GM12891 (cell line): Measurements from ENCODE around the gene ZC3H4.

Source experiments
- PAX5 ChIP-seq: IDR thresholded peaks from 2 replicates; pipeline ENCODE4 v1.6.1; 2011; ENCODE audit warnings: low read length, moderate library complexity, mild to moderate bottlenecking; ENCODE audit not compliant: insufficient read depth, severe bottlenecking
- POLR2A ChIP-seq: IDR thresholded peaks from 2 replicates; pipeline ENCODE4 v1.6.1; 2011; ENCODE audit warnings: low read depth, low read length, control low read depth
- POLR2AphosphoS5 ChIP-seq: IDR thresholded peaks from 2 replicates; pipeline ENCODE4 v1.6.1; 2011; ENCODE audit warnings: low read depth, low read length, control low read depth
- POU2F2 ChIP-seq: IDR thresholded peaks from 2 replicates; pipeline ENCODE4 v1.6.1; 2011; ENCODE audit warnings: low read depth, mild to moderate bottlenecking, control low read depth, low read length, moderate library complexity
- TAF1 ChIP-seq: IDR thresholded peaks from 2 replicates; pipeline ENCODE4 v1.6.1; 2011; ENCODE audit warnings: low read depth, low read length, control low read depth

- TF ChIP-seq POLR2A (no peak), PAX5 (no peak), TAF1 (no peak), POLR2AphosphoS5 (no peak), POU2F2 (no peak)
These were observed 28.6 kb downstream of the ZC3H4 start for GRCh38 chr19:47084879-47085439.
